D721Med (cell line): ENCODE data around the gene STAT1.

Experiments
- DNase-seq: peaks from one replicate; pipeline ENCODE4 v3.0.0; 2011; ENCODE audit warnings: low spot score; ENCODE audit not compliant: insufficient read length
- FAIRE-seq: peaks from 2 replicates; lab custom pipeline; 2011; peaks lifted over from hg19 to GRCh38; lab: Jason Lieb, UNC
- CTCF ChIP-seq: IDR thresholded peaks from 2 replicates; pipeline ENCODE4 v1.5.1; 2012; ENCODE audit warnings: mild to moderate bottlenecking, control low read depth; ENCODE audit not compliant: insufficient read depth; ENCODE audit errors: missing control alignments

Gene STAT1

GRCh38 chr2:190948671-190949070 is 65.3 kb downstream of the STAT1 start:
- DNase-seq (no peak), FAIRE-seq (no peak)
- no peak for TF ChIP-seq CTCF

GRCh38 chr2:190947711-190948251 is 66.2 kb downstream of the STAT1 start:
- no peak for FAIRE-seq

GRCh38 chr2:190947141-190947540 is 66.8 kb downstream of the STAT1 start:
- no peak for TF ChIP-seq CTCF
- DNase-seq (no peak), FAIRE-seq (peak; percentile 71)

More at GRCh38 chr2:190947711-190948251, 66.2 kb downstream of the STAT1 start:
- no peak for TF ChIP-seq CTCF
- no peak for DNase-seq

GRCh38 chr2:190943706-190944105 is 70.3 kb downstream of the STAT1 start:
- FAIRE-seq, result no peak
- no peak for TF ChIP-seq CTCF

GRCh38 chr2:190942697-190943096 is 71.3 kb downstream of the STAT1 start:
- FAIRE-seq, result no peak
- no peak for DNase-seq
- no peak for TF ChIP-seq CTCF

More at GRCh38 chr2:190943706-190944105, 70.3 kb downstream of the STAT1 start:
- DNase-seq, result no peak

- FAIRE-seq, result no peak
- TF ChIP-seq CTCF, result no peak
- DNase-seq, result no peak
These were observed 72.4 kb downstream of the STAT1 start for GRCh38 chr2:190941571-190941970.

GRCh38 chr2:190940454-190940853 is 73.5 kb downstream of the STAT1 start:
- FAIRE-seq, result no peak
- TF ChIP-seq CTCF, result no peak
- no peak for DNase-seq
